K562 (cell line): Measurements from ENCODE around the gene ABCA1.

ENCODE experiments used
- CEBPB ChIP-seq: fragments of 450-650 bp; IDR thresholded peaks from 2 replicates; pipeline ENCODE4 v1.6.1; 2016; ENCODE audit warnings: missing genetic modification characterization, missing compliant biosample characterization
- CREB1 ChIP-seq, 2 experiments: sonication (generic) in 1 of 2; formaldehyde crosslinking in 1 of 2; IDR thresholded peaks; 2 replicates each; pipeline versions ENCODE4 v1.6.1 to v1.8.0; 2012 to 2022; ENCODE audit warnings: inconsistent platforms in 1 of 2, mild to moderate bottlenecking in 1 of 2, missing genetic modification reagents in 1 of 2, moderate library complexity in 1 of 2
- NCOR1 ChIP-seq: fragments of 450-650 bp; IDR thresholded peaks from 2 replicates; pipeline ENCODE4 v1.6.1; 2016; ENCODE audit warnings: mild to moderate bottlenecking, moderate library complexity
- TF ChIP-seq, protein P1 (sequence below): fragments of 450-650 bp; formaldehyde crosslinking; conservative IDR thresholded peaks from 2 replicates; pipeline ENCODE4 v1.4.0; 2022; ENCODE audit warnings: mild to moderate bottlenecking, missing genetic modification characterization

DNA sequence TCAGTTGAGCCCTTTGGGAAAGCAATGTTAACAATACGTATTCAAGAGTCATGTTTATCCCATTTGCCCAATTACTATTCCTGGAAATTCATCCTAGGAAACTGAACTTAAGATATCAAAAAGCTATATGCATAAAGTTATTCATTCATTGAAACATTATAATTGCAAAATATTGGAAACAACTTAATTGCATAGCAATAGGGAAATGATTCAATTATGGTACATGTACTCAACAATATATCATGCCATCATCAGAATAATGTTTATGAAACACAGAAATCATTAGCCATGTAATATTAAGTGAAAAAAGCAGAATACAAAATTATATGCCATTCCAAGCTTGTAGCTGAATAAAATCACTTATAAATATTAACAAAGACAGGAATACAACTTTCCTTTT lies 35.3 kb downstream of the ABCA1 start:
- TF ChIP-seq CEBPB (tag) (no peak), CREB1 (IDR thresholded peaks at IDR 0.05) (no peak), CREB1 (CRISPR knock-in tag; IDR thresholded peaks at IDR 0.05) (no peak), NCOR1 (no peak)
- TF ChIP-seq, protein P1, sequence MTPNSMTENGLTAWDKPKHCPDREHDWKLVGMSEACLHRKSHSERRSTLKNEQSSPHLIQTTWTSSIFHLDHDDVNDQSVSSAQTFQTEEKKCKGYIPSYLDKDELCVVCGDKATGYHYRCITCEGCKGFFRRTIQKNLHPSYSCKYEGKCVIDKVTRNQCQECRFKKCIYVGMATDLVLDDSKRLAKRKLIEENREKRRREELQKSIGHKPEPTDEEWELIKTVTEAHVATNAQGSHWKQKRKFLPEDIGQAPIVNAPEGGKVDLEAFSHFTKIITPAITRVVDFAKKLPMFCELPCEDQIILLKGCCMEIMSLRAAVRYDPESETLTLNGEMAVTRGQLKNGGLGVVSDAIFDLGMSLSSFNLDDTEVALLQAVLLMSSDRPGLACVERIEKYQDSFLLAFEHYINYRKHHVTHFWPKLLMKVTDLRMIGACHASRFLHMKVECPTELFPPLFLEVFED (CRISPR knock-in tag): no peak
